Measurements from ENCODE around the gene ROR1.

The ROR1 gene

DNA sequence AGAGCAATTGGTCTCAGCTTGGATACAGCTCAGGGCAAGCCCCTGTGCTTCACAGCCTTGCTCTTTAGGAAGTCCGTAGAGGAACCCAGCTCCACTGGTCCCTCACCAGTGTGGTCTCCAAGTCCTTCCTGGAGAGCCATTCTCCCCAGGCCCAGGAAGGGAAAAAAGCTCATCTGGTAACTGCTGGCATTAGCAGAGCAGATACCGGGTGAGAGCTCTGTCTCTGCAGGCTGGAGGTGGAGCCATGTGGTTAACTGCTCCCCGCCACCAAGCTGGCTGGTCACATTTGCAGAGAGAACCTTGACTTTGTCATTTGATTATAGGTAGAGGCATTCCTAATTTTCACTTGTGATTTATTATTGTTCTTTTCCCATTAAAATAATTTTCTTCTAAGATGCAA lies 169.6 kb downstream of the ROR1 start:
- DNase-seq = no peak

DNA sequence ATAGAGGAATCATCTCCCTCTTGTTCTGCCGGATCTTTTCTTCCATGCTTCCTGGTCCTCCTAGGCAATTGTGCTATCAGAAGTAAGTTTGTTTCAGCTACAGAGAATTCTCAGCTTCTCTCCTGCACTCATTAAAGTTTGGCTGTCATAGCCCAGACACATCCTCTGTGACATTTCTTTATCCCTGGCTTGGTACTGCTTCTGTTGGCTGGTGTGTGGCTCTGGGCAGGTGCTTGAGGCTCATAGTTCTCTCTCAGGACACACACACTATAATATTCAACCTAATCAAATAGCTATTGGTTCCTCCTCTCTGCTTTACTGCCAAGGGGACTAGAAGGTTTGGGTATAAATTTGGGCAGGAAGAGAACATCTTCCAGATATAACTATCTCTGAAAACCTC lies 172.1 kb downstream of the ROR1 start:
- DNase-seq = no peak

DNA sequence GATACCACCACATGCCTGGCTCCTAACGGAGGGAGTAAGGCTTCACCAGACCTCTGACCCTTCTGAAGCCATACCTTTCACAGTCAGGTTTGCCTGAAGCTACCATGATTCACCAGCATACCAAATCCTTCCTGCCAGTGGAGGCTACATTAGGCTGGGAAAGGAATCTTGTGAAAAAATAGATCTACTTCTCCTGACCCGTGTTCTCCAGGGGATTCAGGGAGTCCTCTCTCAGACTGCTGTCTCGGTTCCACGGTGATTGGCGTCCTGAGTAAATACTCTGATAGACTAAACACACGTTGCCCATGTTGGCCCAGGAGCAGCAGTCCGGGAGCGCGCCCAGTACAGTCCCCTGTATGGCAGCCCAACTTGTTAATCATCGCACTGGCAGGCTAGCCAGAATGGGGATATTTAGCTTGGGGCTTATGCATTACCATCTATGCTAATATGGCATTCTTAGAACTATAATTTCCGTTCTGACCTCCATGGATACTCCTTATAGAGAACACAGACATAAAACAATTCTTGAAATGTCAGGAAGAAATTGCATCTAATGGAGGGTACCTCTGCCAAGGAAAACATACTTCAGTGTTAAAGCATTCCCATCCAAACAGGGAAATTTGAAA lies 173.2 kb downstream of the ROR1 start:
- no peak for DNase-seq

DNA sequence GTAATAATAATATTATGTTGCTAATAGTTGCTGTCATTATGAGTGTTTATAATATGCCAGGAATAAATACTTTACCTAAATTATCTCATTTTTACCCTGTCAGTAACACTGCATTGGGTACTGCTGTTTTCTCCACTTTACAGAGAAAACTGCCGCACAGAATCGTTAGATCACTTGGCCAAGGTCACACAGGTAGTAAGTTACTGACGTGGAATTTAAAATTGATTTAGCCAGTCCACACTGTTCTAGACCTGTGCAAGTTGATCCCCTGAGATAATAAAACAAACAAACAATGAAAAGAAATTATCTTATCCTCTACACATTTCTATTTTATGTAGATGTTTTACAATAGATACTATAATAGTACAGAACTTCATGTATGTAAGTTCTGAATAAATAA lies 174.1 kb downstream of the ROR1 start:
- no peak for DNase-seq

DNA sequence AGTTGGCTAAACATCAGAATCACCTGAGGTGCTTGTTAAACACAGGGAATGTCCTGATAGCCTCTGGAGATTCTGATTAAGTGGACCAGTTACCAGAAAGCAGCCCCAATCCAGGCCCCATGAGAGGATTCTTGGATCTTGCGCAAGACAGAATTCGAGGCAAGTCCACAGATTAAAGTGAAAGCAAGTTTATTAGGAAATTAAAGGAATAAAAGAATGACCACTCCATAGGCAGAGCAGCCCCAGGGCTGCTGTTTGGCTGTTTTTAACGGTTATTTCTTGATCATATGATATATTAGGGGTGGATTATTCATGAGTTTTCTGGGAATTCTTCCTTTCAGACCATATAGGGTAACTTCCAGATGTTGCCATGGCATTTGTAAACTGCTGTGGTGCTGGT lies 176.2 kb downstream of the ROR1 start:
- no peak for DNase-seq

DNA sequence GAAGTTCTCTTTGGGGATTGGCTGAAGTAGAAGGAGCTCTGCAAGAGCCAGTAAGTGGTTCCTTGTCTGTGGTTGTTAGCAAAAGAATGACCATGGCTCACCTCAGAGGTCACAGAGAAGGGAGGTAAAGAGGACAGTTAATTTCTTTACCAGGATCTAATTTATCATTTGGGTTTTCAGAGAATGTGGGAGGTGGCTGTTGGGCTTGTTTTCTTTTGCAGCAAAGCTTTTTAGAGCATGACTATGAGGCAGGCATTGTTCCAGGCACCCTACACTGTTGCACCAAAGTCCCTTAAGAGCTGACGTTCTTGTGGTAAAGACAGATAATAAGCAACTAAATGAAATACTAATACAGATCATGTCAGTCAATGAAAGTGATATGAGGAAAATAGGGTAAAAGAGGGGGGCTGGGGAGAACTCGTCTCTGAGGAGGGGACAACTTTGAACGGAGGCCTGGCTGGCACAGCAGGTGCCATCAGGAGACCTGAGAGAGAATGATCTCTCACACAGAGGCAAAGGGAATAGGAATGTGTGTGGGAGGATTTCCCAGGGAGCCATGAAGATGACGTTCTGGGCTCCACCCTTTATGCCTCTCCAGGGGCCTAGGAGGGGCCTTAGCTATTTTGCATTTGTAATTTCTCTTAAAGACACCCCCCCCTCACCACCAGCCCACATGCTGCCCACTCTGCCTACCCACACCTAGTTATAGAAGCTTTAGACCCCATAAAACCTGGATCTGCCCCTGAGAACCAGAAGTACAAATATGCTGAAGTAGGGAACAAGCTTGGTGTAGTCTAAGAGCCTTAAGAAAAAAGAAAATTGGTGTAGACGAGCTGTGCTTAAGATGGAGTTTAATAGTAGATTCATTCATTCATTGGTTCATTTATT lies 177.5 kb downstream of the ROR1 start:
- no peak for DNase-seq

DNA sequence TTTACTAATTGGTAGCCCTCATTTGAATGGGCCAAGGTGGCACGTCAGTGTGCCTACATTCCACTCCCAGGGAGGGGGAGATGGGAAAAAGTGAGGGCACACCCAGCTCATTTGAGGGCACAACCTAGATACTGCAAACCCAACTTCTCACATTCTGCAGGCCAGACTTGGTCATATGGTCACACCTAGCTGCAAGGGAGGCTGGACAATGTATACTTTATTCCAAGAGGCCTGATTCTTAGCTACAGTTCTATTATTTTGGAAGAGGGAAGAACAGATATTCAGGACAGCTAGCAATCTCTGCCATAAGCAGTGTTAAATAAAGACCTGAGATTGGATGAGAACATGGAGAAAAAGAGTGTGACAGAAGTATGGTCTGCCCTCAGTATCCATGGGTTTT lies 180.4 kb downstream of the ROR1 start:
- DNase-seq = no peak

DNA sequence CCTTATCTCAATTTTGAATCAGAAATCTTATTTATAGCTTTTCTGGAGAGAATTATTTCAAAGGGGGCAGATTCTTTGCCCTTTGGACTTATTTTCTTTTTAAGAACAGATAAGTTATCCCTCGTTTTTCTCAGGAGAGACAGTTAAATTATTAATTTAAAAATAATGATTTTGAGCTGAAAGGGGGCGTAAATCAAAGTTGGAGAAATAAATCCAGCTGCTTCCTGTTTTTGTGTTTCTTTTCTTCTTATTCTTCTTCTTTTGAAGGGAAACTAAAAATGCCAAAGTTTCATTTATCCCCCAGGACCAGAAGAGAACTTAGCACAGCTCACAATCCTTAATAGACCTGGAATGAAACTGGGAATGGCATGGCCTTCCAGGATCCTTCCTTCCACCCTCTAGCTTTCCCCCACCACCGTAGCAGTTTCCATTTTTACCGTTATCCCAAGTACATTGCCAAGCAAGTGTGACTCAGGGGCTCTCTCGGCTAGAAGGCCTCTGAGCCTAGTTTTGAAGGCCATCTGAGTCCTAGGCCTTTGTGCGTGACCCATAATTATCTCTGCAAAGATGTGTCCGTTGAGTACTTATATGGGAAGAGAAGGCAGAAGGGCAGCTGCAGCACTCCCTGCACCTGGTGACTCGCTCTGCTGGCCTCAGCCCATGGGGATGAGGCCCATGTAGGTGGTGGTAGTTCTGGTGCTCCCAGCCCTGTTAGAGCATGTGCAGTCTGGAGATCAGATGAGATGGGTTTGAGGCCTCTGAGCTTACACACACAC lies 181.7 kb downstream of the ROR1 start:
- no peak for DNase-seq

DNA sequence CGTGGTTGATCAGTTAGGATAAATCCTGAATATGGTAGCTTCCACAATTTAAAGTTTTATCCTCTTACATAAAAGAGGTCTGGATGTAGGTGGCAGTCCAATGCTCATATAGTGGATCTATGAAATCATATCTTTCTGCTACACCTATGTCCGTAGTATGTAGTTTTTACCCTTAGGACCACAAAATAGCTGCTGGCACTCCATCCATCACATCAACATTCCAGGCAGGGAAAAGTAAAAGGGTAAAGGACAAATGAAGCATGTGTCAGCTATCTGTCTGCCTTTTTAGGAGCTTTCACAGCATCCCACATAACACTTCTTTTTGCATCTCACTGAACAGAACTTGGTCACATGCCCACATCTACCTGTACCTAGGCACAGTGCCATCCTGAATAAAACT lies 184.7 kb downstream of the ROR1 start:
- no peak for DNase-seq

DNA sequence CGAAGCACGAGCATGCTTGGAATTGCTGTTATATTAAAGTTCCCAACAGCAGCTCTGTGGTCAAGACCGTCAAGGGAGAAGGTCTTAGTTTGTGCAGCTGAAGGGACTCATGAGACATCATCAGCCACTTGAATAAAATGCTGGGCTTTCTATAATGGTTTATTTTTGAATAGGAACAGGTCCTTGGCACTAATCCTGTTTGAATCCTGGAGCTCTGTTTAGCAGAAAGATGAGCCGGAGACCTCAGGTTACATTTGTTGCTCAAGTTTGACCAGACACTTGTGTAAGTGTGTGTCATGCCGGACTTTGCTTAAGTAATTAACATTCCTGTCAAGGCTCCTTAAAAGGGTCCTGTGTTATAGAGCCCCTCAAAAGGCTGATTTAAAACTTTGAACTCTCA lies 186.5 kb downstream of the ROR1 start:
- DNase-seq = no peak

DNA sequence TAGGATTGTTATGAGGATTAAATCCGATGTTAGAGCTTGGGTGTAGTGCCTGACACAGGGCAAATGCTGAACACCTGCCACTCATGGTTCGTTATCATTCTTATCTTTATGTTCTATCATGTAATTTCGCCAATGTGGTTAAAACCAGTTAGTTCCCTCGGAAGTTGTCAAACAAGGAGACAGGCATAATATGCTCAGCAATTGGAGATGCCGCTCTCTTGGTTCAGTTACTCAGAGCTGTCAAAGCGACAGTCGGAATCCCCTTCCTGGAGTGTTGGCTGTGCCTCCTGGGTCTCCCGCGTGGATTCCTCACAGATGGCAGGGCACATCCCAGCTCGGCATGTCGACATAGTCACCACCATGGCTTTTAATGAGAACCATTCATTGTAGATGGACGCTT lies 192.2 kb downstream of the ROR1 start:
- no peak for DNase-seq

DNA sequence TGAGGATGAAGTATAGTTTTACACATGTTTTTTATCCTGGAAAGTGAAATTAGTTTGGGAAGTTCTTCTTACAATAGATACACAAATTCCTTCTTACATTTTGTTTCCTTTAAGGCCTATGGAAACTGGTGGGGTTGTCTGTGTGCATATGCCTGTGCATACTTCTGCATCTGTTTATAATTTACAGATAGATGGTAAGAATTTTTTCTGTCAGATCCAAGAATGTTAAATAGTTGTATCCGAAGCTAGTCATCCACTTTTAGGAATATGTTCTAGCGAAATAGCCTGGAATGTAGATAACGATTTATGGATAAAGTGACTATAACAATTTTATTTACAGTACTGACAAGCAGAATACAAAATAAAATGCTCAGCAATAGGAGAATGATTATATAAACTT lies 194.1 kb downstream of the ROR1 start:
- no peak for DNase-seq

DNA sequence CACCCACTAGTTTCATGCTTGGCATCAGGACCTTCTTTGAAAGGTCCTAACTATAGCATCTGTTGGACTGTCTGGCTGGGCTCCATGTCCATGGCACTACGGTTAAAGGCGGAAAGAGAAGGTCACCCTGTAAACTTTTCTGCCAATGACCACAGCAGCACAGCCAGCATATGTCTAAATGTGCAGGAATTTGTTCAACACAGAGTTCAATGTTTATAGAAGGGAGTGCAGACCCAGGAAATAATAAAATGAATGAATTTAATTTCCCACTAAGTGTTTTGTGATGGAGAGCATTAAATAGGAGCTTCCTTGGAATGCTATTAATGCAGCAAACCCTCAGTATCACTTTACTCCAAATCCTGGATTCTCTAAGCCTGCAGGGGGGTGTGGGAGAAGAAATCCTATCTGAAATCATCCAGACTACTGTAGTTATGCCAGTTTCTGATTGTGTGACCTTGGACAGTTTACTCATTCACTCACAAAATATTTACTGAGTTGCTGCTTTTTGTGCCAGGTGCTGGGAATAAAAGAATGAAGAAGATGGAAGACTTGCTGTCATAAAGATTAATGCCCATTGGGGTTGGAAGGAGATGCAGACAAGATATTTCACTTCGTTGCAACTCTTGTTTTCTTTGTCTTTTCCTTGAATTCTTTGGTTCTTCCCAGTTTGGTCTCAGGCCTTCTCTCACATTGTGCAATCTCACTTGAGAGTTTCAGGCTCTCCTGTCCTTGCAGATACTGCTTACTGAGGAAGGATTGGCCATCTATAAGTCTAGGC lies 195.0 kb downstream of the ROR1 start:
- no peak for DNase-seq

DNA sequence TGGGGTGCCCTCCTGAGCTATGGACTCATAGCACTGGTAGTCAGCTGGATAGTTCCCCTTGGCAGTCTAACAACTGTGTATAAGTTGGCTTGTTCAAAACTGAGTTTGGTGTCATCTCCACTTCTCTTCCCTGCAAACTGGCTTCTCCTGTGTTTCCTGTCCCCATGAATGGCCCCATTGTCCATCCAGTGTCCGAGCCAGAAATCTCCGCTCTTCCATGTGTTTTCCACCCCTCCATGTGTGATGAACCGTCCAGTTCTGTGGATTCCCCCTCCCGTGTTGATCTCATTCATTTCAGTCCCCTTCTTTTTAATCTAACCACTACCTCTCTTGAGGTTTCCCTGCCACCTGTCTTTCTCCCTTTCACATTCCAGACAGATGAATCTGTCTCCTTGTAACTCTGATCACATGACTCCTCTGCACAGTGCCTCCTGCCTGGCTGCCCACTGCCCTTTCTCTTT lies 195.7 kb downstream of the ROR1 start:
- no peak for DNase-seq

DNA sequence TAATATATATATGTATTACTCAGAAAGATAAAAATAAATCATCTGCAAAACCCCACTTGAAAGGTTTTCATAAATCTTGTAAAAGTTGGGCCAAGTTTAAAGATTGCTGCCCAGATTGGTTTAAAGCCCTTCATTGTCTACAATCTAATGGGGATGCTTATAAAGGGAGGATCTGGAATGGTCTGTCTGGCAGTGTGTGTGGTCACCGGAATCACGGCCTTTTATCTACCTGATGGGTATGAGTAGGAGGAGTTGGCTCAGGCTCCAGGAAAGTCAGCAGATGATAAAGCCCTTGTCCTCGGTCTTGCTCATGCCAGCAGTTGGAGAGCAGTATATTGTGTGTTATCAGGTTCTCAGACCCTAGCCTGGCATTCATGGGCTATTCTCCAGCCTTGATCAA lies 197.7 kb downstream of the ROR1 start:
- no peak for DNase-seq

DNA sequence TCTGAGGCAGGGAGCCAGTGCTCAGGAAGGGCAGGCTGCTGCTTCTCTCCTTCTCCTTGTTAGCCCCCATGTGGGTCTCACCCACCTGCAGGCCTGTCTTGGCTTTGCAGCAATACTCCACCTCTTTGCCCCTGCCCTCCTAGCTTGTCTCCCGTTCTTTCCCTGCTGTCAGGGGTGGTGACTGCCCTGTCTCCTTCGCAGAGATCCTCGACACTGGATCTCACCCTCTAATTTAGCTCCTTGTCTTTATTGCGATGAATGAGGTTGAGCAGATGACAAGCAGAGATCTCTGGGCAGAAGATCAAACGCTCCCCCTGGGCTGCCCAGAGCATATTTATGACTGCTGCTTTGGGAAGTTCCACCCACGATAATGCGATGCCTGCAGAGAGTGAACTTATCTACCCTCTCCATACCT lies 199.2 kb downstream of the ROR1 start:
- DNase-seq = no peak

DNA sequence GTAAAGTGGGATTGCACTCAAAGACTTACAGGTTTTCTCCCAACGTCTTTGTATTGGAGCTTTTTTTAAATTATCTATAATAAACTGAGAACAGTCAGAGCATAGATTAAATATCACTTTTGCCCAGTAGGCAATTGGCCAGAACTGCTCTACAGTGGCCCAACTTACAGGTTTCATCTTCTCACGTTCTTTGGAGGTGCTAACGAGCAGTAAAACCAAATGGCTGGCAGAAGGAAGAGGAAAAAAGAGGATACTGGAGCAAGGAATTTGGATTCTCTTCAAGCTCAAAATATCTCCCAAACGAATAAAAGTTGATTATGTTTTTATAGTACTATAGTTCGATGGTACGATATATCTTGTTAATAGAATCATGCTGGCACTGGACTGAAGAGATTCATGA lies 201.1 kb downstream of the ROR1 start:
- no peak for DNase-seq

DNA sequence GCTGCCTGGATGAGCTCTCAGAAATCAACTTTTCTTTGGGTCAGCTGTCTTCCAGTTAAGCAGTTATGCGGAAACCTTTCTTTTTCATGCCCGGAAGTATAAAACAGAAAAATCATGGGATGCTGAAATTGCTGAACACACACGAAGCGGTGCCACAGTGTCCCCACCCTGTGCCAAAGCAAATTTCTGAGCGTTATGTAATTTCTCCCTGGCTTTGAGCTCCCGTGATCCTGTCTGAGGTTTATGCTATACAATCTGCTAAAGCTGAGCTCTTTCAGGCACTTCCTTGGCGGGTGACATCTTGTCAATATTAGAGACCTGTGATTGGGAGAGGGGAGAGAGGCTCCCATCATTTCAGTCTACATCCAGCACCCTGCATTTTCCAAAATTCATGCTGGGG lies 201.7 kb downstream of the ROR1 start:
- no peak for DNase-seq

DNA sequence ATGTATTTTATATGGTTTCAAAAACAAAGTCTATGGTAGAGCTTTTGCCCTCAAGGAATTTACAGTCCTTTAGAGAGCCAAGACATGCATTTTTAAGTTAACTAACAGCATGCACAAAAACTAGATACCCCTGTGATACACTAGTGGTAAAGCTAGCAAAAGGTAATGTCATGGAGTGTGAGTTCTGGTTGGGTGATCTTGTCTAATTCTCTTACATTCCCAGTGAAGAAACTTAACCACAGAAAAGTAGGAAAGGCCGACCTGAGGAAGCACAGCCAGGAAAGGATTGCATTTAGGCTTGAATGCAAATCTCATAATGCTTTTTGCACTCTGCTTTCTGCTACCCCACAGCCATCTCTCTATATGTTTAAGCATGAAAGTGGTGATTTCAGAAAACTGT lies 202.2 kb downstream of the ROR1 start:
- no peak for DNase-seq

DNA sequence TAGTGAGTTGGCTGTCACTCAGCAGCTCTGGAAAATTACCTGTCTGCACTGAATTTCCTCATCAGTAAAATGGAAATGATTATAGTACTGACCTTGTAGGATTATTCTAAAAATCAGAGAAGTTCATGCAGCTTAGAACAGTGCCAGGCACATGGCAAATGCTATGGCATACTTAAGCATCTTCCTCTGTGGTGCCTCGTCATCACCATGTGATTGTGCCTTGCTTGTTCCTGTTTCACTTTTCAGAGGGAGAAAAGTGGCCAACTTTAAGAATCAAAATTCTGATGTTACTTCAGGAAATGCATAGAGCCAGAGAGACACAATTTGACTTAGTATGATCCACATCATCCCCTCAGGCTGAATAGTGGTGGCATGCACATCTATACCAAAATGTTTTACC lies 203.6 kb downstream of the ROR1 start:
- no peak for DNase-seq

DNA sequence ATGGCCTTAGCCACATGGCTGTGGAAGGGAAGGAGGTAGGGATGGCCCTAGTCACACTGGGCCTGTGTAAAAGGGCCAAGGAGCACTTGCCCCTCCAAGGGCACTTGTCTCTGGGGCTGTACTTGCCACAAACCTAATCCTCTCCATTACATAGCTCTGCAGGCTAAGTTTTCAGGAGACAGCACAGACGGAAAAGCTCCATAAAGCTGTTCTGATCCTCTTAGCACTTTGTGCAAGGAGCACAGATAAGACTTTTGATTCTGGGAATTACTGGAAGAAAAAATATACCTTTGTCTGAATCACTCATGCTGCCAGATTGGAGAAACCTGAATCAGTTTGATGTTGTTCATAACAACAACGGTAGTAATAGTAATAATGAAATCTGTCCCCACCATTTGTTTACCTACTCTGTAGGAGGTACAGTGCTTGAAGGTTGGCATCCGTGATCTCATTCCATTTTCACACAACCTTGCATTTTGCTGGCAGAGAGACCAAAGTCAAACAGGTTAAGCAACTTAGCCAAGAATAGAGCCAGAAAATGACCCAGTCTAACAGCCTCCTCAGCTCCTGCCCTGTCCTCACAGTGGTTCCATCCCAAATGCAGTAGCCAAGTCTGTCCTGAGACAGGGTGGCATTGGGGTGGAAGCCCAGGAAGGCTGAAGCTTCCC lies 207.1 kb downstream of the ROR1 start:
- no peak for DNase-seq

DNA sequence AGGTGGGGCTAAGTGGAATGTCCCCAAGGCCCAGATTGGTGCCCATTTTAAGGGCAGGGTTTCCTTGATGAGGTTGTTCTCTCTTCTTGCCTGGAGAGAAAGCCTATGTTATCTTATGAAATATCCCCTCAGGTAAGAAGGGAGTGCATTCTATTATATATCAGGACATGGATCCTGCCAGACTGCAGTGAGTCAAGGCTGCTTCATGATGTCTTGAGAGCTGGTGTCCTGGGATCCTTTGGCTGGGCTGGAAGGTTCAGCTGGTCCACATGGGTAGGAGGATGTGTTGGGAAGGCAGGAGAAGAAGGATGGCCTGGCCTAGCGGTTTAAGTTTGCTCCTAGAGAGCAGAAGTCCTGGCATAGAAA lies 207.6 kb downstream of the ROR1 start:
- no peak for DNase-seq

DNA sequence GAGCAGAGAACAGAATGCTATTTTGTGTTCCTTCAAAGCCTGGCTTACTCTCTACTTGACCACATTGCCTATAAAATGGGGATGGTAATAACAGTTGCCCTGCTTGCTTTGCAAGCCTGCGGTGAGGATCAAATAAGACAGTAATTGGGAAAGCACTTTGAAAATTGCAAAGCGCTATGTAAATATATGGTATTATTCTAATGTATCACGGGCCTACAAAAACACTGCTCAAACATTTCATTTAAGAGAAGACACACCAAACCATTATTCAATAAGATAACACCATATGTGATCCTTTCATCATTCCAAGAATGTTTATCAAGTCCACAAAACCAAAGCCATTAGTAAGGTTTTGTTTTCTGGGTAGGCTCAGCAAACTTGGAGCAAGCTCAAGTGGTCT lies 208.4 kb downstream of the ROR1 start:
- DNase-seq = no peak

Measured in GF-D8 (cell line).